ENCODE measurements around the gene WHRN.

DNA sequence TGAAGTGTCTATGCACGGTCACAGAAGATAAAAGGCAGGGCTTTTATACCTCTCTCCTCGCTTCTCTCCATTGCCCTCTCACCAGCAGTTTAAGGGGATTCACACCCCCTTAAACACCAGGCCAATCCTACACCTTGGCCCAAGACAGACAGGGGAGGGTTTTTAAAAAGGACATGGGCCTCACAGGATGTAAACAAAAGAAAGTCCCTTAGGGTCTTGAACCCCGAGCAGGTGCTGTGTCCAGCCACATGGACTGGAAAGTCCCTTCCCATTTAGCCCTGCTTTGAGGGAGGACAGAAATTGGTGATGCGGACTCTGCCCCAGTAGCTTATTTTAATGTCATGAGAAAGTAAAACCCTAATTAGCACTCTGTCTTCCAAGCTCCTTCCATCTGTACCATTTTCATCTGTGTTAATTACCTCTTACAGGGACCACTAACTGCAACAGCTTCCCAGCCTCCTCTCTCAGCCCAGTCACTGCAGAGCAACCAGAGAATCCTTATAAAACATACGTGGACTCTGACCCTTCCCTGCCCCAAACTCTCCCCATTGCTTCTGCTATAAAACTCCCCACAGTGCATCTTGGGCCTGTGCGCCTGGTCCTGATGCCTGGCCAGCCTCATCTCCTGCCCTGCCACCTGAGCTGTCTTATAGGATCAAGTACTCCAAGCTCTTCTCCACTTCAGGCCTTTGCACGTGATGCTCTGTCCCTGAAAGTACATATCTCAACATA is 16.7 kb downstream of the WHRN start:
- no peak for TF ChIP-seq SUZ12 (IDR thresholded peaks at IDR 0.05; ENCODE audit: extremely low read depth, insufficient read depth, insufficient read length)
- TF ChIP-seq ZNF274 (IDR thresholded peaks at IDR 0.05; ENCODE audit: low read depth, low read length): no peak

Measured in NT2/D1 (cell line).